ENCODE measurements around the gene NANOS1.
"Not testable (repeated sequence)": the region's sequence is repeated elsewhere in the genome, so short reads cannot be mapped to it uniquely, and the experiment has no call there.

The NANOS1 gene

GRCh38 chr10:119022846-119023552 lies 6.5 kb upstream of the NANOS1 start:
- peaks cover 17% of the 10 kb centered on the region for H3K4me1 ChIP-seq (ENCODE audit: control insufficient read depth, insufficient read depth, low read length)
- H3K9me3 ChIP-seq (ENCODE audit: control insufficient read depth, low read length) = peaks cover 6% of the 10 kb centered on the region
- peak; percentile 80 for DNase-seq (ENCODE audit: low read depth)
- H3K36me3 ChIP-seq (ENCODE audit: control insufficient read depth, insufficient read depth, low read length, severe bottlenecking) = no peaks in the 10 kb centered on the region
- no peak overlapping the region for H3K9ac ChIP-seq (ENCODE audit: low read length)
- no peak overlapping the region for H3K4me3 ChIP-seq (ENCODE audit: low read length)
- H3K27me3 ChIP-seq (replicated peaks; ENCODE audit: control insufficient read depth, insufficient read depth, low read length) = no peaks in the 10 kb centered on the region

GRCh38 chr10:119023553-119023868 lies 6.0 kb upstream of the NANOS1 start:
- Histone ChIP-seq H3K4me3 (ENCODE audit: low read length) (no peak overlapping the region), H3K9ac (ENCODE audit: low read length) (no peak overlapping the region), H3K9me3 (ENCODE audit: control insufficient read depth, low read length) (peaks cover 6% of the 10 kb centered on the region), H3K36me3 (ENCODE audit: control insufficient read depth, insufficient read depth, low read length, severe bottlenecking) (no peaks in the 10 kb centered on the region), H3K27me3 (replicated peaks; ENCODE audit: control insufficient read depth, insufficient read depth, low read length) (no peaks in the 10 kb centered on the region), H3K4me1 (ENCODE audit: control insufficient read depth, insufficient read depth, low read length) (peaks cover 17% of the 10 kb centered on the region)
- no peak for DNase-seq (ENCODE audit: low read depth)

GRCh38 chr10:119024882-119025281 lies 4.6 kb upstream of the NANOS1 start:
- no peaks in the 10 kb centered on the region for H3K36me3 ChIP-seq (ENCODE audit: control insufficient read depth, insufficient read depth, low read length, severe bottlenecking)
- H3K27me3 ChIP-seq (replicated peaks; ENCODE audit: control insufficient read depth, insufficient read depth, low read length) = no peaks in the 10 kb centered on the region
- no peaks in the 10 kb centered on the region for H3K9me3 ChIP-seq (ENCODE audit: control insufficient read depth, low read length)
- no peak overlapping the region for H3K4me3 ChIP-seq (ENCODE audit: low read length)
- peaks cover 21% of the 10 kb centered on the region for H3K4me1 ChIP-seq (ENCODE audit: control insufficient read depth, insufficient read depth, low read length)
- H3K9ac ChIP-seq (ENCODE audit: low read length) = no peak overlapping the region
- DNase-seq (ENCODE audit: low read depth) = no peak

GRCh38 chr10:119025336-119025735 lies 4.2 kb upstream of the NANOS1 start:
- peaks cover 18% of the 10 kb centered on the region for H3K4me1 ChIP-seq (ENCODE audit: control insufficient read depth, insufficient read depth, low read length)
- H3K27me3 ChIP-seq (replicated peaks; ENCODE audit: control insufficient read depth, insufficient read depth, low read length) = no peaks in the 10 kb centered on the region
- H3K9me3 ChIP-seq (ENCODE audit: control insufficient read depth, low read length) = no peaks in the 10 kb centered on the region
- no peak overlapping the region for H3K4me3 ChIP-seq (ENCODE audit: low read length)
- no peak overlapping the region for H3K9ac ChIP-seq (ENCODE audit: low read length)
- no peaks in the 10 kb centered on the region for H3K36me3 ChIP-seq (ENCODE audit: control insufficient read depth, insufficient read depth, low read length, severe bottlenecking)
- DNase-seq (ENCODE audit: low read depth) = peak; percentile 67

- Histone ChIP-seq H3K4me1 (ENCODE audit: control insufficient read depth, insufficient read depth, low read length) (peaks cover 17% of the 10 kb centered on the region), H3K27me3 (replicated peaks; ENCODE audit: control insufficient read depth, insufficient read depth, low read length) (no peaks in the 10 kb centered on the region), H3K4me3 (ENCODE audit: low read length) (no peak overlapping the region), H3K9ac (ENCODE audit: low read length) (no peak overlapping the region), H3K9me3 (ENCODE audit: control insufficient read depth, low read length) (no peaks in the 10 kb centered on the region), H3K36me3 (ENCODE audit: control insufficient read depth, insufficient read depth, low read length, severe bottlenecking) (no peaks in the 10 kb centered on the region)
- no peak for DNase-seq (ENCODE audit: low read depth)
Observed at GRCh38 chr10:119025776-119026175, 3.7 kb upstream of the NANOS1 start.

GRCh38 chr10:119026301-119027110 lies 3.0 kb upstream of the NANOS1 start:
- no peaks in the 10 kb centered on the region for H3K36me3 ChIP-seq (ENCODE audit: control insufficient read depth, insufficient read depth, low read length, severe bottlenecking)
- H3K4me1 ChIP-seq (ENCODE audit: control insufficient read depth, insufficient read depth, low read length) = peaks cover 24% of the 10 kb centered on the region
- no peak overlapping the region for H3K9ac ChIP-seq (ENCODE audit: low read length)
- H3K27me3 ChIP-seq (replicated peaks; ENCODE audit: control insufficient read depth, insufficient read depth, low read length) = no peaks in the 10 kb centered on the region
- H3K4me3 ChIP-seq (ENCODE audit: low read length) = no peak overlapping the region
- H3K9me3 ChIP-seq (ENCODE audit: control insufficient read depth, low read length) = no peaks in the 10 kb centered on the region
- peak; percentile 39 for DNase-seq (ENCODE audit: low read depth)

GRCh38 chr10:119028445-119028899 lies 1.0 kb upstream of the NANOS1 start:
- H3K36me3 ChIP-seq (ENCODE audit: control insufficient read depth, insufficient read depth, low read length, severe bottlenecking) = peaks cover 18% of the 10 kb centered on the region
- H3K4me3 ChIP-seq (ENCODE audit: low read length) = peak overlapping the region; percentile 74
- H3K9ac ChIP-seq (ENCODE audit: low read length); DNase-seq (ENCODE audit: low read depth); H3K27me3 ChIP-seq (replicated peaks; ENCODE audit: control insufficient read depth, insufficient read depth, low read length); H3K9me3 ChIP-seq (ENCODE audit: control insufficient read depth, low read length): not testable (repeated sequence)
- peaks cover 27% of the 10 kb centered on the region for H3K4me1 ChIP-seq (ENCODE audit: control insufficient read depth, insufficient read depth, low read length)

- Histone ChIP-seq H3K36me3 (ENCODE audit: control insufficient read depth, insufficient read depth, low read length, severe bottlenecking) (peaks cover 24% of the 10 kb centered on the region), H3K4me3 (ENCODE audit: low read length) (peak overlapping the region; percentile 74), H3K27me3 (replicated peaks; ENCODE audit: control insufficient read depth, insufficient read depth, low read length) (no peaks in the 10 kb centered on the region), H3K9ac (ENCODE audit: low read length) (peak overlapping the region; percentile 21), H3K9me3 (ENCODE audit: control insufficient read depth, low read length) (no peaks in the 10 kb centered on the region), H3K4me1 (ENCODE audit: control insufficient read depth, insufficient read depth, low read length) (peaks cover 24% of the 10 kb centered on the region)
- peak; percentile 90 for DNase-seq (ENCODE audit: low read depth)
Observed at GRCh38 chr10:119028900-119029612, 458 bp upstream of the NANOS1 start.

GRCh38 chr10:119030421-119031250 lies 1.1 kb downstream of the NANOS1 start:
- Histone ChIP-seq H3K9ac (ENCODE audit: low read length) (peak overlapping the region; percentile 79), H3K9me3 (ENCODE audit: control insufficient read depth, low read length) (no peaks in the 10 kb centered on the region), H3K27me3 (replicated peaks; ENCODE audit: control insufficient read depth, insufficient read depth, low read length) (no peaks in the 10 kb centered on the region), H3K36me3 (ENCODE audit: control insufficient read depth, insufficient read depth, low read length, severe bottlenecking) (peaks cover 38% of the 10 kb centered on the region), H3K4me3 (ENCODE audit: low read length) (peak overlapping the region; percentile 84), H3K4me1 (ENCODE audit: control insufficient read depth, insufficient read depth, low read length) (peaks cover 24% of the 10 kb centered on the region)
- DNase-seq (ENCODE audit: low read depth) = peak; percentile 57

GRCh38 chr10:119031496-119032059 lies 2.1 kb downstream of the NANOS1 start:
- H3K4me3 ChIP-seq (ENCODE audit: low read length) = peak overlapping the region; percentile 84
- H3K36me3 ChIP-seq (ENCODE audit: control insufficient read depth, insufficient read depth, low read length, severe bottlenecking) = peaks cover 47% of the 10 kb centered on the region
- peak overlapping the region; percentile 79 for H3K9ac ChIP-seq (ENCODE audit: low read length)
- no peaks in the 10 kb centered on the region for H3K27me3 ChIP-seq (replicated peaks; ENCODE audit: control insufficient read depth, insufficient read depth, low read length)
- DNase-seq (ENCODE audit: low read depth) = no peak
- peaks cover 24% of the 10 kb centered on the region for H3K4me1 ChIP-seq (ENCODE audit: control insufficient read depth, insufficient read depth, low read length)
- H3K9me3 ChIP-seq (ENCODE audit: control insufficient read depth, low read length) = no peaks in the 10 kb centered on the region

Data from adipocyte (in vitro differentiated cells).